GM12872 (cell line): ENCODE measurements around the gene EGFLAM.

Experiments
- TF ChIP-seq, protein P1 (sequence below): IDR thresholded peaks from 3 replicates; pipeline ENCODE4 v1.5.1; 2011; ENCODE audit warnings: low read depth, mild to moderate bottlenecking, low read length, moderate library complexity; ENCODE audit not compliant: insufficient read depth

The EGFLAM gene

DNA sequence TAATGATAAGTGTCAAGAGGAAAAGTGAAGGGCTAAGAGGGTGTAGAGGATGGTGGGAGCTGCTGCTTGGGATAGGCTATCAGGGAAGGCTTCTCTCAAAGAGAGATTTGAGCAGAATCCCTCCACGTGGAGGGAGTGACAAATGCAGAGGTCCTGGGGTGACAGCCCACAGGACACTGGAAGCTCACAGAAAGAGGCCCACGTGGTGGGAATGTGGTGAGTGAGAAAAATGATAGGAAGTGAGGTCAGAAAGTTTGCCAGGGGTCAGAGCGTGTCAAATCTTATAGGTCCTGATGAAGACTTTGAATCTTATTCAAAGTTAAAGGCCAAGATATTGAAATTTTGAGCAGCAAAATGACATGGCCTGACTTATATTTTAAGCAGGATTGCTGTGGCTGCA, 125.3 kb downstream of the EGFLAM start:
- TF ChIP-seq, protein P1, sequence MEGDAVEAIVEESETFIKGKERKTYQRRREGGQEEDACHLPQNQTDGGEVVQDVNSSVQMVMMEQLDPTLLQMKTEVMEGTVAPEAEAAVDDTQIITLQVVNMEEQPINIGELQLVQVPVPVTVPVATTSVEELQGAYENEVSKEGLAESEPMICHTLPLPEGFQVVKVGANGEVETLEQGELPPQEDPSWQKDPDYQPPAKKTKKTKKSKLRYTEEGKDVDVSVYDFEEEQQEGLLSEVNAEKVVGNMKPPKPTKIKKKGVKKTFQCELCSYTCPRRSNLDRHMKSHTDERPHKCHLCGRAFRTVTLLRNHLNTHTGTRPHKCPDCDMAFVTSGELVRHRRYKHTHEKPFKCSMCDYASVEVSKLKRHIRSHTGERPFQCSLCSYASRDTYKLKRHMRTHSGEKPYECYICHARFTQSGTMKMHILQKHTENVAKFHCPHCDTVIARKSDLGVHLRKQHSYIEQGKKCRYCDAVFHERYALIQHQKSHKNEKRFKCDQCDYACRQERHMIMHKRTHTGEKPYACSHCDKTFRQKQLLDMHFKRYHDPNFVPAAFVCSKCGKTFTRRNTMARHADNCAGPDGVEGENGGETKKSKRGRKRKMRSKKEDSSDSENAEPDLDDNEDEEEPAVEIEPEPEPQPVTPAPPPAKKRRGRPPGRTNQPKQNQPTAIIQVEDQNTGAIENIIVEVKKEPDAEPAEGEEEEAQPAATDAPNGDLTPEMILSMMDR: no peak

DNA sequence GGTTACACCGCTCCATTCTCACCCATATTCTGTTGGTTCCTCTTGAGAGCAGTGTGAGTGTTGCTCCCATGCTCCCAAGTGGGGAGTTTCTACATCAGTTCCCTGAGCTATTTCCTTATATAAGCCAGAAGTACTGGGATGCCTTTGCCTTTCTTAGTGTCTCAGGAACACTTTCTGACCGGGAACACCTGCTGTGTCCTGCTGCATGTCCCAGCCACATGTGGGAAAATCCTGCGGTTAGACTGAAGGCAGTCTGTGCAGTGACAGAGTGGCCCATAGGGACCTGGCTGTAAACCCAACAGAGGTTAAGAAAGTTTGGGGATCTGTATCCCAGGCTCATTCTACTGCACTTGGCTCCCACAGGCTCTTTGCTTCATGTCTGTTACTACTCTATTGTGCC, 126.0 kb downstream of the EGFLAM start:
- TF ChIP-seq, protein P1: no peak

DNA sequence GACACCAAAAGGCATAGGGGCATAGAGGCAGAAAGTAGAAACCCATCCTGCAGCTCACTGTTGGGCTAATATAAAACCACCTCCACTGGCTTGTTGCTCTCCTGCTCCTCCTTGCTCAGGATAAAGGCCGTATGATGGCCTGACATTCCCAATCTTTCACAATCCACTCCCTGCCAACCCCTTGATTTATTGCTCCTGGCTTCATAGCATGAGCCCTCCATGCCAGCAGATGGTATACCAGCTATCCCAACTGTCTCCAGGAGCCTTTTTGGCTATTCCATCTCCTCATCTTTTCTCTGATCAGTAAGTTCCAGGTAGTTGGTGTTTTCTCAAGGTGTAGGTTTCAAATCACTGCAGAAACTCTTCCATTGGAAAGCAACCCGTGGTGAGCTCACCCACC, 128.8 kb downstream of the EGFLAM start:
- TF ChIP-seq, protein P1: no peak

DNA sequence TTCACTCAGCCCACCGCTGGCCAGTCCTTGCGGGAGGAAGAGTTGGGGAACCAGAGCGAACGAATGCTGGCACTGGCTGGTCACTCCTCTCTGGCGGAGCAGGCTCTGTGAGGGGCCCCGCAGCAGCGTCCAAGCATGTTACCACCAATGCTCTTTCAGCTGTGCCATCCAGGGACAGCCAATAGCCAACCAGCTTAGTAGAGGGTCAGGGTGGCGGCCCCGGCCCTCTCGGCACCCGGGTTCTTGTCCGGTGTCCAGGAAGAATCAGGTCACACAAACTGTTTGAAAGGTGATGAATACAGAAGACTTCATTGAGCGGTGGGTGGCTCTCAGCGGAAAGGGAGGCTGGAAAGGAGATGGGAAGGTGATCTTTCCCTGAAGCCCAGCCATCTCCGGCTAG, 135.3 kb downstream of the EGFLAM start:
- TF ChIP-seq, protein P1: no peak

DNA sequence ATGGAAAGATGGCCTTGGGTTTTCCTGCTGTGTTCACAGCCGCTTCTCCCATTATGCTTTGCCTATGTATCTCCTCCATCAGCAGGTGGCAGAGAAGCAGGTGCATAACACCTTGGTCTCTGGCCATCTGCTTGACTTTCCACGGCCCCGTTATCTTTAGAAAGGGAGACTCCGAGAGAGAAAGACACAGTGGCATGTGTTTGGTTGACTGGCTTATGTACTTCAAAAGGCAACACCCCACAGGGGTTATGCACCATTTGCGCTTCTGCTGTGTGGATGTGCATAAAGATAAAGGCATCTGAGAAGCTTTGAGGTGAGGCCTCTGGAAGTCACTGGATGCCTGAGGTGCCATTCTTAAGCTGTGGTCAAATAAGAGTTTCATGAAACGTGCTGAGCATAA, 138.4 kb downstream of the EGFLAM start:
- TF ChIP-seq, protein P1: no peak

DNA sequence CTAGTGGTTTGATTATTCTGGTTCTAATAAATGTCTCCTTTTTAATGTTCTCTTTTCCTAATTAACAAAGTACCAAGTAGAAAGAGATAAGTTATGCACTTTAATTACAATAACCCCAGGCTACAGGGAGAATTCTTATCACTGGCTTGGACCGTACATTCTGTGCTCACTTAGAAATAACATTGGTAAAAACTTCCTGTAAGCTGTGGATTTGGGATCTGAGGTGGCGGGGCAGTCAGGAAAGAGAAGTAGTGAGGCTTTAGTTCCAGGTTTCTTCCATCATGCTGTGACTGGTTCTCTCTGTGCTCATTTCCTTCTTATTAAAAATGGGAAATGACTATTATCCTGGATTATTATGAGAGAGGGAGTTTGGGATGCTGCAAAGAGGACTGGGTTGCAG, 142.0 kb downstream of the EGFLAM start:
- TF ChIP-seq, protein P1: no peak

DNA sequence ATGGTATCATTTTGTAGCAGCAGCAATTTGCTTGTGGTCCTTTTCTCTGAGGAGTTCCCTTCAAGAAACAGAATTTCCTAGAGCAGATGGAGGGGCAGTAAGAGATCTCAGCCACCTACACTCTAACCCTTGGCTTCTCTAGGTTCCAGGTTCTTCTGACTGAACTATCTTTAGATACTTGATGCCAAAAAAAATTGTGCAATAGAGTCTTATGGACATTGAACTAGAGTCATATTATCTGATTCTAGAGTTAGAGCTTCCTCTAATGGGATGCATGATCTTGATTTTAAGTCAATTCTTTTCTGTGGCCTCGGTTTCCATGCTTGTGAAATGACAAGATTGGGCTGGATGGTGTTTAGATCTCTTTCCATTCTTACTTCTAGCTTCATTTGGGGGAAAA, 142.8 kb downstream of the EGFLAM start:
- TF ChIP-seq, protein P1: no peak

DNA sequence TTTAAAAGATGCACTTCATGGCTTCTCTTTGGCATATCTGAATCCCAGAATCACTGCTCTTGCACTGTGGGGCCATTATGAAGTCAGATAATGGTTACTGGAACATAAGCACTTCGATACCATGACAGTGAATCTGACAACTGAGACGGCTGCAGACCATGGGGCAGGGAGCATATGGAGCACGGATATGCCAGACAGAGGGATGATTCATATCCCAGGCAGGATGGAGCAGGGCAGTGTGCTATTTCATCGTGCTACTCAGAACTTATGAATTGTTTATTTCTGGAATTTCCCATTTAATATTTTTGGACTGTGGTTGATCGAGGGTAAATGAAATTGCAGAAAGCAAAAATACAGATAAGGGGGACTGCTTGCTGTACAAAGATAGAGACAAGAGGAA, 145.0 kb downstream of the EGFLAM start:
- TF ChIP-seq, protein P1: no peak
